ENCODE results near the gene PEF1. TPM values are rescaled to one million over a fixed set of nuclear protein-coding genes. Genes with fewer than 3 reads are reported as not detected.

Gene PEF1
- total RNA-seq, 1 experiment from 2014 or later: 40.3 TPM

DNA sequence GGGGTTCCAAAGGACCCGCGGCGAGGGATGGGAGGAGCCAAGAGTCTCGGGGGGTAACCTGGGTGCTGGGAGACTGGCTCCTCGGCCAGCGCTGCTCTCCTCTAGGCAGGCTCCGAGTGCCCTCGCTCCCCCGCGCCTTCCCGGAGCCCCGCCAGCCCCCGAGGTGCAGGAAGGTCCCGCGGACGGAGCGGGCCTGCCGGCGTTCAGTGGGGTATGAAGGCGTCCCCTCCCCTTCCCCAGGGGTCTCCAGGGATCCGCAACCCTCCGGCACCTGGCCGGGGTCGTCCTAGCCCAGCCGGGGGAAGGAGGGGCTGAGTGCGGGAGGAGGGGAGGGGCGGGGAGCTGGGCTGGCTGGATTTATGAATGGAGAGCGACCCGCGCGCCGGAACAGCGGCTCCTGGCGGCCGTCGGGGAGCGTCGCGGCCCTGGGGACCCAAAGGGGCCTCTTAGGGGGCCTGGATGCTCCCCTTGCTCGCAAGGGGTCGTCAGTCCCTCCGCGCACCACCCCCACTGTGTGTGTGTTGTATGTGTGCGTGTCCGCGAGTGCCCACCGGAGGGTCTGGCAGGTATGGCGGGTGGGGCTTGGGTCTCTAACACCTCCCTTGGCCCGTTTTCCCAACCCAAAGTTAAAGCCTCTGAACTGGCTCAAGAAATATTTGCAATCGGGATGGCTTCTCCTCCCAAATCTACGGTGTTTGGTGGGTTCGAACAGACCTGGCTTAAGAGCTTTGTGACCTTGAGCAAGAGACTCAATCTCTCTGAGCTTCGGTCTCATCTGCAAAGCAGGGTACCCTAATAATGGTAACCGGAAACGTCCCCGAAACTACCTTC lies 26.5 kb downstream of the PEF1 start:
- no peak overlapping the region for H3K27ac ChIP-seq (ENCODE audit: insufficient read length, low read depth, low read length)
- peak overlapping the region; percentile 50 to 76 for H3K4me3 Mint-ChIP-seq
- no peak overlapping the region for H3K18ac ChIP-seq (ENCODE audit: insufficient read length, low read depth, low read length)
- no peak overlapping the region for H4K5ac ChIP-seq (ENCODE audit: insufficient read length, low read depth, low read length)
- H4K20me1 ChIP-seq (ENCODE audit: control insufficient read depth, insufficient read depth, insufficient read length): peaks cover 2% of the 10 kb centered on the region
- no peak overlapping the region for H3K23ac ChIP-seq (ENCODE audit: insufficient read length, low read depth, low read length)
- peaks cover 5% of the 10 kb centered on the region for H3K23me2 ChIP-seq (ENCODE audit: insufficient read length, low read depth, low read length, poor library complexity, severe bottlenecking)
- peaks cover 46% of the 10 kb centered on the region for H3K27me3 Mint-ChIP-seq (ENCODE audit: low read depth)
- no peak overlapping the region for H2BK5ac ChIP-seq (ENCODE audit: insufficient read length, low read length)
- no peaks in the 10 kb centered on the region; a peak in 1 of 7 replicates for H3K36me3 Mint-ChIP-seq (ENCODE audit: insufficient read depth in 1 of 3, low read depth in 3 of 3)
- no peak overlapping the region for H3K56ac ChIP-seq (ENCODE audit: insufficient read length, low read depth, low read length)
- H2BK120ac ChIP-seq (ENCODE audit: low read depth, low read length, poor library complexity, severe bottlenecking): no peak overlapping the region
- H3K14ac ChIP-seq (ENCODE audit: insufficient read depth, low read length): no peak overlapping the region
- H3K4me1 Mint-ChIP-seq: peaks cover 15 to 17% of the 10 kb centered on the region in 2 experiments
- no peaks in the 10 kb centered on the region for H3K9me3 ChIP-seq (ENCODE audit: control insufficient read depth, low read depth, low read length)
- no peaks in the 10 kb centered on the region for H3K79me2 ChIP-seq (ENCODE audit: insufficient read depth, low read length)
- H2AFZ ChIP-seq (ENCODE audit: low read length): no peak overlapping the region
- H3T11ph ChIP-seq (ENCODE audit: low read length): no peak overlapping the region
- H4K91ac ChIP-seq (ENCODE audit: insufficient read length, low read depth, low read length): no peak overlapping the region
- H3K4me1 ChIP-seq (ENCODE audit: insufficient read depth, low read length): no peaks in the 10 kb centered on the region
- H3K27me3 ChIP-seq (ENCODE audit: insufficient read depth, low read length): peaks cover 11% of the 10 kb centered on the region; the same call in 1 of the 2 replicates
- no peak overlapping the region for H2BK12ac ChIP-seq (ENCODE audit: insufficient read length, low read depth, low read length)
- H3K4ac ChIP-seq (ENCODE audit: low read depth, low read length): no peak overlapping the region
- H3K27ac Mint-ChIP-seq: no peak overlapping the region
- no peak overlapping the region for H4K8ac ChIP-seq (replicated peaks; ENCODE audit: insufficient read length, low read depth, low read length)
- H2AK5ac ChIP-seq (ENCODE audit: insufficient read length, low read length): no peak overlapping the region
- no peak overlapping the region for H3K9ac ChIP-seq (ENCODE audit: extremely low read depth, insufficient read length, low read length)
- WGBS (ENCODE audit: extremely low coverage, insufficient read length, low lambda C conversion rate): no CpG with 5 or more reads among the region's 56 CpGs
- peak; percentile 80 for DNase-seq
- peak overlapping the region; percentile 50 for H3K4me2 ChIP-seq (ENCODE audit: insufficient read depth, insufficient read length, low read length)
- H3K9me3 Mint-ChIP-seq: no peaks in the 10 kb centered on the region
- TF ChIP-seq, protein P1, sequence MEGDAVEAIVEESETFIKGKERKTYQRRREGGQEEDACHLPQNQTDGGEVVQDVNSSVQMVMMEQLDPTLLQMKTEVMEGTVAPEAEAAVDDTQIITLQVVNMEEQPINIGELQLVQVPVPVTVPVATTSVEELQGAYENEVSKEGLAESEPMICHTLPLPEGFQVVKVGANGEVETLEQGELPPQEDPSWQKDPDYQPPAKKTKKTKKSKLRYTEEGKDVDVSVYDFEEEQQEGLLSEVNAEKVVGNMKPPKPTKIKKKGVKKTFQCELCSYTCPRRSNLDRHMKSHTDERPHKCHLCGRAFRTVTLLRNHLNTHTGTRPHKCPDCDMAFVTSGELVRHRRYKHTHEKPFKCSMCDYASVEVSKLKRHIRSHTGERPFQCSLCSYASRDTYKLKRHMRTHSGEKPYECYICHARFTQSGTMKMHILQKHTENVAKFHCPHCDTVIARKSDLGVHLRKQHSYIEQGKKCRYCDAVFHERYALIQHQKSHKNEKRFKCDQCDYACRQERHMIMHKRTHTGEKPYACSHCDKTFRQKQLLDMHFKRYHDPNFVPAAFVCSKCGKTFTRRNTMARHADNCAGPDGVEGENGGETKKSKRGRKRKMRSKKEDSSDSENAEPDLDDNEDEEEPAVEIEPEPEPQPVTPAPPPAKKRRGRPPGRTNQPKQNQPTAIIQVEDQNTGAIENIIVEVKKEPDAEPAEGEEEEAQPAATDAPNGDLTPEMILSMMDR (conservative IDR thresholded peaks at IDR 0.05): peak; percentile 99
- no peaks in the 10 kb centered on the region for H3K79me1 ChIP-seq (ENCODE audit: insufficient read depth, low read depth, low read length, poor library complexity, severe bottlenecking)
- no peak overlapping the region for H2BK15ac ChIP-seq (ENCODE audit: low read depth, low read length)
- H2BK20ac ChIP-seq (ENCODE audit: low read depth, low read length, poor library complexity, severe bottlenecking): no peak overlapping the region
